WTC11 (cell line): ENCODE data around the gene PDLIM5. TPM values are rescaled to one million over a fixed set of nuclear protein-coding genes. Genes with fewer than 3 reads are reported as not detected.
A peak's percentile ranks its signal among the peaks of the same experiment; 100 is the strongest.

Experiments
- ATAC-seq: fragments of 200-7000 bp; cut with Tn5 transposase; 2 replicates; pipeline ENCODE4 v1.10.0; 2021; ENCODE audit warnings: mild to moderate bottlenecking, moderate library complexity
- CTCF ChIA-PET: fragments of 300-600 bp; sonication (Branson Sonifier 250); formaldehyde crosslinking; loops from one replicate; lab custom pipeline; 2021; ENCODE audit warnings: antibody characterized with exemption; lab: Charles Lee
- POLR2A ChIA-PET: fragments of 350-600 bp; sonication (Branson Sonifier 250); formaldehyde crosslinking; loops from one replicate; lab custom pipeline; 2021; ENCODE audit warnings: antibody characterized with exemption; lab: Charles Lee
- DNase-seq: peaks from one replicate; pipeline ENCODE4 v3.0.0; 2021; ENCODE audit warnings: low spot score
- H3K27ac Mint-ChIP-seq: 2 replicates; pipeline ENCODE4 v1.8.0; 2021; ENCODE audit warnings: mixed read lengths
- H3K27me3 Mint-ChIP-seq: 2 replicates; pipeline ENCODE4 v1.8.0; 2021; ENCODE audit warnings: low read depth, mild to moderate bottlenecking, moderate library complexity, mixed read lengths
- H3K36me3 Mint-ChIP-seq: 2 replicates; pipeline ENCODE4 v1.8.0; 2021; ENCODE audit warnings: mixed read lengths
- H3K4me1 Mint-ChIP-seq: 2 replicates; pipeline ENCODE4 v1.8.0; 2022; ENCODE audit warnings: mixed read lengths
- H3K4me3 Mint-ChIP-seq: 2 replicates; pipeline ENCODE4 v1.8.0; 2021; ENCODE audit warnings: mild to moderate bottlenecking, moderate library complexity, mixed read lengths
- H3K9me3 Mint-ChIP-seq: 2 replicates; pipeline ENCODE4 v1.8.0; 2021; ENCODE audit warnings: mixed read lengths
- ATF2 ChIP-seq: sonication (generic); formaldehyde crosslinking; IDR thresholded peaks from 2 replicates; pipeline ENCODE4 v1.8.1; 2022; ENCODE audit warnings: low read depth, missing genetic modification reagents, borderline replicate concordance
- ATF6 ChIP-seq: sonication (generic); formaldehyde crosslinking; IDR thresholded peaks from 2 replicates; pipeline ENCODE4 v1.8.1; 2023; ENCODE audit warnings: mild to moderate bottlenecking, missing genetic modification reagents
- CBFB ChIP-seq: sonication (generic); formaldehyde crosslinking; IDR thresholded peaks from 2 replicates; pipeline ENCODE4 v1.8.1; 2022; ENCODE audit warnings: mild to moderate bottlenecking, low read depth, missing genetic modification reagents
- CREM ChIP-seq: sonication (generic); formaldehyde crosslinking; IDR thresholded peaks from 2 replicates; pipeline ENCODE4 v1.8.1; 2022; ENCODE audit warnings: mild to moderate bottlenecking, missing genetic modification reagents, moderate library complexity
- ERG ChIP-seq: fragments of 250-450 bp; sonication (Bioruptor Pico); IDR thresholded peaks from 2 replicates; pipeline ENCODE4 v1.8.0; 2021; ENCODE audit warnings: mild to moderate bottlenecking
- FOXJ3 ChIP-seq: sonication (generic); formaldehyde crosslinking; IDR thresholded peaks from 2 replicates; pipeline ENCODE4 v1.9.0; 2021; ENCODE audit warnings: missing genetic modification reagents, mild to moderate bottlenecking, borderline replicate concordance
- FOXK1 ChIP-seq: sonication (generic); formaldehyde crosslinking; IDR thresholded peaks from 2 replicates; pipeline ENCODE4 v1.8.0; 2022; ENCODE audit warnings: mild to moderate bottlenecking, moderate library complexity, missing genetic modification reagents
- FOXP4 ChIP-seq: sonication (generic); formaldehyde crosslinking; IDR thresholded peaks from 2 replicates; pipeline ENCODE4 v1.8.0; 2022; ENCODE audit warnings: mild to moderate bottlenecking, missing genetic modification reagents
- HMGA2 ChIP-seq: fragments of 250-450 bp; sonication (Bioruptor Pico); IDR thresholded peaks from 2 replicates; pipeline ENCODE4 v1.4.0; 2021; ENCODE audit warnings: mild to moderate bottlenecking, moderate library complexity
- IRF1 ChIP-seq: sonication (generic); formaldehyde crosslinking; IDR thresholded peaks from 2 replicates; pipeline ENCODE4 v1.8.0; 2023; ENCODE audit warnings: missing genetic modification reagents
- IRF2 ChIP-seq: sonication (generic); formaldehyde crosslinking; IDR thresholded peaks from 2 replicates; pipeline ENCODE4 v1.8.0; 2022; ENCODE audit warnings: low read depth, missing genetic modification reagents, borderline replicate concordance
- KAT7 ChIP-seq: sonication (generic); formaldehyde crosslinking; IDR thresholded peaks from 2 replicates; pipeline ENCODE4 v1.8.1; 2023; ENCODE audit warnings: missing genetic modification reagents, mild to moderate bottlenecking, borderline replicate concordance
- MLX ChIP-seq: sonication (generic); formaldehyde crosslinking; IDR thresholded peaks from 2 replicates; pipeline ENCODE4 v1.8.1; 2023; ENCODE audit warnings: mild to moderate bottlenecking, missing genetic modification reagents, moderate library complexity
- NR1H2 ChIP-seq: sonication (generic); formaldehyde crosslinking; IDR thresholded peaks from 2 replicates; pipeline ENCODE4 v1.9.0; 2021; ENCODE audit warnings: mild to moderate bottlenecking, moderate library complexity, missing genetic modification reagents
- SMAD3 ChIP-seq: sonication (generic); formaldehyde crosslinking; IDR thresholded peaks from 2 replicates; pipeline ENCODE4 v1.8.0; 2022; ENCODE audit warnings: missing genetic modification reagents, mild to moderate bottlenecking, borderline replicate concordance
- TEAD1 ChIP-seq: sonication (generic); formaldehyde crosslinking; IDR thresholded peaks from 2 replicates; pipeline ENCODE4 v1.8.0; 2022; ENCODE audit warnings: mild to moderate bottlenecking, missing genetic modification reagents
- TP53 ChIP-seq: sonication (generic); formaldehyde crosslinking; IDR thresholded peaks from 2 replicates; pipeline ENCODE4 v1.8.1; 2023; ENCODE audit warnings: mild to moderate bottlenecking, missing genetic modification reagents
- ZBTB21 ChIP-seq: sonication (generic); formaldehyde crosslinking; IDR thresholded peaks from 2 replicates; pipeline ENCODE4 v1.8.1; 2023; ENCODE audit warnings: mild to moderate bottlenecking, missing genetic modification reagents, borderline replicate concordance
- ZBTB43 ChIP-seq: sonication (generic); formaldehyde crosslinking; IDR thresholded peaks from 2 replicates; pipeline ENCODE4 v1.8.1; 2023; ENCODE audit warnings: mild to moderate bottlenecking, missing genetic modification reagents
- ZNF138 ChIP-seq: sonication (generic); formaldehyde crosslinking; conservative IDR thresholded peaks from 2 replicates; pipeline ENCODE4 v1.8.1; 2022; ENCODE audit warnings: mild to moderate bottlenecking, moderate library complexity, missing genetic modification reagents
- ZNF281 ChIP-seq: sonication (generic); formaldehyde crosslinking; IDR thresholded peaks from 2 replicates; pipeline ENCODE4 v1.8.0; 2023; ENCODE audit warnings: mild to moderate bottlenecking, missing genetic modification reagents
- ZNF396 ChIP-seq: fragments of 250-450 bp; sonication (Bioruptor Pico); IDR thresholded peaks from 2 replicates; pipeline ENCODE4 v1.8.0; 2021; ENCODE audit warnings: mild to moderate bottlenecking, moderate library complexity, borderline replicate concordance
- ZNF416 ChIP-seq: fragments of 250-450 bp; sonication (Bioruptor Pico); IDR thresholded peaks from 2 replicates; pipeline ENCODE4 v1.9.0; 2021; ENCODE audit warnings: mild to moderate bottlenecking, inconsistent platforms
- total RNA-seq: library from RNA; stranded (reverse); gene quantifications from 3 replicates; pipeline ENCODE4 v1.2.3, GENCODE V29; 2021

PDLIM5 gene
- total RNA-seq, 1 experiment from 2014 or later = 51.5 TPM

GRCh38 chr4:94435874-94436273 is 15.9 kb upstream of the PDLIM5 start:
- ChIA-PET POLR2A (no interaction called here), CTCF (no interaction called here)
- ATAC-seq (peak; percentile 87), DNase-seq (no peak)
- TF ChIP-seq ZBTB43 = no peak
- no peak for TF ChIP-seq ZNF416 (CRISPR knock-in tag)
- TF ChIP-seq ERG (CRISPR knock-in tag) = no peak
- TF ChIP-seq FOXJ3 (CRISPR knock-in tag) = no peak
- peaks cover 3% of the 10 kb centered on the region for H3K36me3 Mint-ChIP-seq
- H3K4me1 Mint-ChIP-seq = peaks cover 11% of the 10 kb centered on the region
- no peak overlapping the region for H3K27ac Mint-ChIP-seq
- H3K9me3 Mint-ChIP-seq = peaks cover 4% of the 10 kb centered on the region
- peaks cover 12% of the 10 kb centered on the region for H3K27me3 Mint-ChIP-seq
- H3K4me3 Mint-ChIP-seq = no peak overlapping the region

- ATAC-seq (no peak), DNase-seq (no peak)
- H3K4me3 Mint-ChIP-seq = no peak overlapping the region
- peaks cover 4% of the 10 kb centered on the region for H3K9me3 Mint-ChIP-seq
- H3K27ac Mint-ChIP-seq = no peak overlapping the region
- peaks cover 11% of the 10 kb centered on the region for H3K4me1 Mint-ChIP-seq
- H3K27me3 Mint-ChIP-seq = peaks cover 12% of the 10 kb centered on the region
- no peak for TF ChIP-seq ATF2
- TF ChIP-seq TP53 = no peak
- TF ChIP-seq NR1H2 (CRISPR knock-in tag) = no peak
- no peak for TF ChIP-seq FOXJ3 (CRISPR knock-in tag)
- no peak for TF ChIP-seq SMAD3 (CRISPR knock-in tag)
- TF ChIP-seq ATF6 (CRISPR knock-in tag) = no peak
- no peak for TF ChIP-seq HMGA2 (CRISPR knock-in tag)
- no peak for TF ChIP-seq ZNF281 (CRISPR knock-in tag)
- TF ChIP-seq MLX (CRISPR knock-in tag) = no peak
- no peak for TF ChIP-seq ZNF138
- no peak for TF ChIP-seq CREM (CRISPR knock-in tag)
- no peak for TF ChIP-seq FOXP4 (CRISPR knock-in tag)
- no peak for TF ChIP-seq IRF2 (CRISPR knock-in tag)
- TF ChIP-seq TEAD1 (CRISPR knock-in tag) = no peak
- TF ChIP-seq CBFB (CRISPR knock-in tag) = no peak
- TF ChIP-seq ZBTB21 = no peak
- TF ChIP-seq FOXK1 (CRISPR knock-in tag) = no peak
- no peak for TF ChIP-seq KAT7
- no peak for TF ChIP-seq ZNF396 (CRISPR knock-in tag)
- no peak for TF ChIP-seq IRF1
- H3K36me3 Mint-ChIP-seq = peaks cover 3% of the 10 kb centered on the region
- POLR2A ChIA-PET = no interaction called here
- CTCF ChIA-PET = no interaction called here
These were observed 15.2 kb upstream of the PDLIM5 start for GRCh38 chr4:94436512-94436911.
